SU-DHL-6 (cell line): ENCODE measurements around the gene IQCH.

Experiments used
- EZH2phosphoT487 ChIP-seq: fragments of 200-600 bp; sonication (generic), shearing (Covaris generic); conservative IDR thresholded peaks from 2 replicates; pipeline ENCODE4 v1.6.1; 2018; ENCODE audit warnings: mild to moderate bottlenecking, antibody characterized with exemption, low read length, moderate library complexity, mixed read lengths
- TF ChIP-seq, protein P1 (sequence below): fragments of 200-600 bp; sonication (generic); IDR thresholded peaks from one replicate; pipeline ENCODE4 v1.5.1; 2017; ENCODE audit warnings: antibody characterized with exemption, mild to moderate bottlenecking, low read length, moderate library complexity; ENCODE audit not compliant: insufficient read depth, poor library complexity, severe bottlenecking

DNA sequence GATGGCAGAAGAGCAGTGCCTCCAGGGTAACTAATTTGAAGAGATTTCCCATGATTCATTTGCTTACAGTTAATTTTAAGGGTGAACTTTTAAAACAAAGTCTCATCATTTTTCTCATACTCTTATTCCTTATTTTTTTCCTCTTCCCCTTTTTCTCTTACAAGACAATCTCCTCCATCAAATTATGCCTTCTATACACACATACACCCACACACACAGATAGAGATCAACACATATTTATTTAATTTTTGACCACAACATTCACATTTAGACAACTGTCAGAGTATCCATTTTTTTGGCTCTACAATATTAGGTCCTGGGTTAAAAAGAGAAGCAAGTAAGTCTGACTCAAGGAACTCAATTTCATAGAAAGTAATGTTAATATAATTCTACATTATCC is 37.7 kb upstream of the IQCH start:
- TF ChIP-seq, protein P1, sequence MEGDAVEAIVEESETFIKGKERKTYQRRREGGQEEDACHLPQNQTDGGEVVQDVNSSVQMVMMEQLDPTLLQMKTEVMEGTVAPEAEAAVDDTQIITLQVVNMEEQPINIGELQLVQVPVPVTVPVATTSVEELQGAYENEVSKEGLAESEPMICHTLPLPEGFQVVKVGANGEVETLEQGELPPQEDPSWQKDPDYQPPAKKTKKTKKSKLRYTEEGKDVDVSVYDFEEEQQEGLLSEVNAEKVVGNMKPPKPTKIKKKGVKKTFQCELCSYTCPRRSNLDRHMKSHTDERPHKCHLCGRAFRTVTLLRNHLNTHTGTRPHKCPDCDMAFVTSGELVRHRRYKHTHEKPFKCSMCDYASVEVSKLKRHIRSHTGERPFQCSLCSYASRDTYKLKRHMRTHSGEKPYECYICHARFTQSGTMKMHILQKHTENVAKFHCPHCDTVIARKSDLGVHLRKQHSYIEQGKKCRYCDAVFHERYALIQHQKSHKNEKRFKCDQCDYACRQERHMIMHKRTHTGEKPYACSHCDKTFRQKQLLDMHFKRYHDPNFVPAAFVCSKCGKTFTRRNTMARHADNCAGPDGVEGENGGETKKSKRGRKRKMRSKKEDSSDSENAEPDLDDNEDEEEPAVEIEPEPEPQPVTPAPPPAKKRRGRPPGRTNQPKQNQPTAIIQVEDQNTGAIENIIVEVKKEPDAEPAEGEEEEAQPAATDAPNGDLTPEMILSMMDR = no peak
- no peak for TF ChIP-seq EZH2phosphoT487
